Measurements from ENCODE around the gene PCNP.
"Not testable (repeated sequence)": the region's sequence is repeated elsewhere in the genome, so short reads cannot be mapped to it uniquely, and the experiment has no call there.

The PCNP gene, protein sequence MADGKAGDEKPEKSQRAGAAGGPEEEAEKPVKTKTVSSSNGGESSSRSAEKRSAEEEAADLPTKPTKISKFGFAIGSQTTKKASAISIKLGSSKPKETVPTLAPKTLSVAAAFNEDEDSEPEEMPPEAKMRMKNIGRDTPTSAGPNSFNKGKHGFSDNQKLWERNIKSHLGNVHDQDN

DNA sequence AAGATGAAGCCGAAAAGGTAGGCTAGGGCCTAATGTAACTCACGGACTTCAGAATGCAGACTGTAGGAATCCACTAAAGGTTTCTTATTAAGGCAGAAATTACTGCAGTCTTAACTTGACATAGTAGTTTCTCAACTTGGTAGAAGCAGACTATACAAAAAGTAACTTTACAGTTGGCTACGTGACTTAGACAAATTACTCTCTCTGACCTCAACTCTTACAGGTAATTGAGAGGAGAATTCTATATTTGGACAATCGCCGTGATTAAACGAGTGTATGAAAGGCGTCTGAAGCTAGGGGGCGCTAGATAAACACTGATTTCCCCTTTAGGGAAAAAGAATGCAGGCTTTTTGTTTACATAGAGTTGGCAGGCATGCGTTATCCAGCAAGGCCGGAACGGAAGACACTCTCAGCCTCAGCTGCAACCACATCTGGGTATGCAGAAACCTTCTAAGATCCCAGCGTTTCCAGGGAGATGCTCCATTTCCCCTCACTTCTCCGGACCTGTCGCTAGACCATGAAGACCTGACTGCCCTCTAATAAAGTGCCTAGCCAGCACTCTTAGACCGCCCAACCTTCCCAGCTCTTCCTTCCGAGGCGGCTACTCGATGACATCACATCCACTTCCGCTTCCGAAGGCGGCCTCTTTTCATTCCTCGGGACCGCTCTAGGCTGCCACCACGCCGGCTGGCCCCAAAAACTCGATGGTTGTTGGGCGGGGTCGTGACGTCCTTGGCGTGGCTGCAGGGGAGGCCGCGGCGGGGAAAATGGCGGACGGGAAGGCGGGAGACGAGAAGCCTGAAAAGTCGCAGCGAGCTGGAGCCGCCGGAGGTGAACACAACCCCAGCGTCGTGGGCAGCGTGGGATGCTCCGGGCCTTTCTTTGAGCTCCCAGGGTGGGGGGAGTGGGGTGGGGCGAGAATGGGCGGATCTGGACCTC is at the start of gene PCNP:
PCNP (plus strand) TSS at position 732 of the 939 bp plus-strand sequence; CDS start at position 768, 36 bp downstream.
- DNase-seq: peak; percentile 99

DNA sequence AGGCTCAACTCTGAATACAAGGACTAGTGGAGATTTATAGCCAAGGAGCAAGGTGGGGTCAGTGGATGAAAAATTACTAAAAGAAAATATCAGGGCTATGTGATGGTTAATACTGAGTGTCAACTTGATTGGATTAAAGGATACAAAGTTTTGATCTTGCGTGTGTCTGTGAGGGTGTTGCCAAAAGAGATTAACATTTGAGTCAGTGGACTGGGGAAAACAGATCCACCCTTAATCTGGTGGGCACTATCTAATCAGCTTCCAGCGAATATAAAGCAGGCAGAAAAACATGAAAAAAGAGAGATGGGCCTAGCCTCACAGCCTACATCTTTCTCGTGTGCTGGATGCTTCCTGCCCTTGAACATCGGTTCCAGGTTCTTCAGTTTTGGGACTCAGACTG is 46.5 kb upstream of the PCNP start:
- DNase-seq: no peak

DNA sequence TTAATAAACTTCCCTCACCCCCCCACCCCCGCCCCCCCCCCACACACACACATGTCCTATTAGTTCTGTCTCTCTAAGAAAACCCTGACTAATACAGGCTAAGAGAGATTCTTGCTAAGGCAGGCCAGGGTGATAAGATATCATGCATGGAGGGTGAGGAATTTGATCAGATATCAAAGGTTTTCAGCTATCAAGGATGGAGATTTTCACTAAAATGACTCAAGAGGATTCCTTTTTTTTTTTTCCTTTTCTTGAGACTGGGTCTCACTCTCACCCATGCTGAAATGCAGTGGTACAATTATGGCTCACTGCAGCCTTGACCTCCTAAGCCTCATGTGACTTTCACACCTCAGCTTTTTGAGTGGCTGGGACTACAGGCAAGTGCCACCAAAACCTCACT is 46.1 kb upstream of the PCNP start:
- no peak for DNase-seq

DNA sequence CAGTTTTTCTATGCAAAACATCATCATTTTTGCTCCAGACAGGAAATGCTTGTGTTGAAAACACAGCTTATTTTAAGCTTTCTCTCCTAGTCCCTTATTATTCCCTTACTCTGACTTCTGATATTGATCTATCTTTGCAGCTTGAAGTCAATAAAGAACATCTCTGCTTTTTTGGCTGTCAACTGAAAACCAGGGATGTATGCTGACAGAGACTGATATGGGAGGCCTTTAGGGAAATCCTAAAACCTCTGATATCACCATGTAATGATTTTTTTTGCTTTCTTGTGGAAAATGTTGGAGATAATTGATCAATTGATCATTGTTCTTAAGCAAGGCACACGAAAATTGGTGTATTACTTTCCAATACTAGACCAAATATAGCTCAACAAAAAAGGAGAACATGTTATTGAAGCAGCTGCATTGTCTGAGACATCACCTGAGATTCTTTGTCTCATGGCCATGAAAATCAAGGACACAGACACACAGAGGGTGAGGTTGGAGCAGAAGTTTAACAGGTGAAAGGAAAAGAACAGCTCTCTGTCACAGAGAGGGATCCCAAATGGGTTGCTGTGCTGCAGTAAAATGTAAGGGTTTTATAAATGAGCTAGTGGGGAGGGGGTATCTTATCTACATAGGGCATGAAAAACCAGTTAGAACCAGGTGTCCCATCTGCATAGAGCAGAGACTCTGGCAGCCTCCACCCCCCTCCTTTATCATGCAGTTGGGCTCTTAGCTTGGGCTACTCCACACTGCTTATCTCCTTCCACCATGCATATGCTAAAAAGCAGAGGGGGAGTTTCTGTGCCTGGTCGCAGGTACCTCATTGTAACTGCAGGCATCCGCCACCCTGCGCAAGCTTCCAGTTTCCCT is 43.9 kb upstream of the PCNP start:
- no peak for DNase-seq

DNA sequence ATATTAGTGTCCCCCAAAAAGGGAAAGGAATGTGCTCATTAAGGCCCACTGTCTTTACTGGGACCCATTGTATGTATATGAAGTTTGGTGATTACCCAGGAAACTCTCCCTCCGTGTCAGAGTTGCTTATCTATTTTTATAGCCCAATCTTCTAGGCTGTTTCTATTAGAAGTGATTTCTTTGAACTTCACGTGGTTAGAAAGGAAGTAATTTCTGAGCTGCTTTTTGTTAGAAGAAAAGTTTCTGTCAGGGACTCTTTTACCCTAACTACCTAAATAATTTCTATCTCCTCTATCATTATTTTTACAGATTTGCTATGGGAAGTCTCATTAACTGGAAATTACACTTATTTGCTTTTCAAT is 43.3 kb upstream of the PCNP start:
- peak; percentile 34 for DNase-seq

DNA sequence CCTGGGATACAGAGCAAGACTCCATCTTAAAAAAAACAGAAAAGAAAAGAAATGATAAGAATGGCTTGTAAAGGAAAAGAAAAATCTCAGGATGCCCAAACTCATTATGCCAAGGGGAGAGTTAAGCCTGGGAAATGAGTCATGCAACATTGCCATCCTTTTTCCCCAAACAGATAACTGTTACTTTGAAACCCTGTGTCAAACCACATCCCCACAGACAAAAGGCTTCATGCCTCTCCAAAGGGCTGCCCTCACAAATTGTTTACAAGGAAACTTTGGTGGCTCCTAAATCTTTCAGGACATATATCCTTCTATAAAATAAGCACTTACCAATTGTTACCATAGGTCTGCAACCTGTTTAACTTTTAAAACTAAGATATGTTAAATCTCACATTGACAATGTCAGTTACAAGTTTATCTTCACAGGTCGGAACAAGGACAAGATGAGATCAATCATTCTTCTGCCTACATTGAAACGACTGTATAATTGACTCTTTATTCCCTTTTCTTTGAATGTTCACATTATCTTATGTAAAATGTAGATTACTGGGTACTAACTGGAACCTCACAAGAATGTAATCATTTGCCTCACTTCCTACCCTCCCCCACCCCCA is 42.4 kb upstream of the PCNP start:
- DNase-seq: no peak

DNA sequence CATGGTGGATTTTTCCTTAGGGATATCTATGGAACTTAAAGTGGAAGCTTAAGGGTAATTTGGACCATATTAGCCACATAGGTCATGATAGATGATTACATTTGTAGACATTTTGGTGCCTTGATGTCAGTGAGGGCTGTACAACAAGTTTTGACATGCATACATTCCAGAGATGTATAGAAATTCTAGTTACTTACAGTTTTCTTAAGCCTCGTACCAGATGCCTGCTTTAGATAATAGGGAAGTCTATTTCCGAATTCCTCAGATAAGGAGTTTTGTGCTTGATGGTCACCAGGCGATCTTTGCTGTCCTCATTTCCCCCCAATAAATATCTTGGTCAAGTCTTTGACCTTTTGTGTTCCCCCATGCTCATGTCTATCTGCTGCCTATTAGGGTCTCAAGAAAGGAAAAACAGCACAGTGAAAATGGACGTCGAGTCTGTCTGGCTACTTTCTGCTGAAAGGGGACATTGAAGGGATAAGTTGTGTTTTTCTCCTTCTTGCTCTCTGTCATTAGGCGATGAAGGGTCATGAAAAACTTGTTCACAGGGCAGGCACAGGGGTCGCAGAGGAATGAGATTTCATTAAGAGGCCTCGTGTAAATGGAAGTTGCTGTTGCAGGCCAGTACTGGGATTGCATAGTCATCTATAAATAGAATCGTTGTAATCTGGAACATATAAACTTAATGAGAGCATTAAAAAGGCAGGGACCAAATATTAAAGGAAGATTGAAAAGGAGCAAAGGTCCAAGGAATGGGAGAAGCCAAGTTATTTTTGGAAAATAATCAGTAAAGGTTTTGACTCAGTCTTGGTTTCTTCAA is 41.0 kb upstream of the PCNP start:
- DNase-seq: no peak

DNA sequence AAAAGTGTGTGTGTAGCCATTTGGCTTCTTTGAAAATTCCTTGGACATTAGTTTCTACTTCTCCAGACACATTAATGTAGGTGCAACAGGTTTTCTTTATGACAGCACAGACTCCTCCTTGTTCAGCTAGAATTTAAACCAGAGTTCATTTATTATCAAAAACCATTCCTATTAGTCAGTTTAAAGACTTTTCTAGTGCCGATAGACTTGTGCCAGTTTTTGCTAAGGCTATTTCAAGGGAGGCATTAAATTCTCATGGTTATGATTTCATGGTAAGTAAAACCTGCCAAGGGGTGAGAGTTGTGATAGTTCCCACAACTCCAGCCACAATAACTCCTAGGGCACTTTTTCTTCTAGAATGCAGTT is 40.4 kb upstream of the PCNP start:
- DNase-seq: no peak

DNA sequence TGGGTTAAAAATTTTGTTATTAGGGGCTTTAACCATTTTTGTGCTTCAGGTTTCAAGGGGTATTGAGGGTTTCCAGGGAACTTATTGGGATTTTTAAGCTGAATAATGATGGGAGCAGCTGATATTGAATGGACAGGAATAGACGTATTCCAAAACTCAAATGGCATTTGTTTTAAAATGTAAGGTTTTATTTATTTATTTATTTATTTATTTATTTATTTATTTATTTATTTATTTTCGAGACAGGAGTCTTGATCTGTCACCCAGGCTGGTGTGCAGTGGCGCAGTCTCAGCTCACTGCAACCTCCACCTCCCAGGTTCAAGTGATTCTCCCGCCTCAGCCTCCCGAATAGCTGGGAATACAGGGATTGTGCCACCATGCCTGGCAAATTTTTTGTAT is 38.8 kb upstream of the PCNP start:
- DNase-seq: no peak

DNA sequence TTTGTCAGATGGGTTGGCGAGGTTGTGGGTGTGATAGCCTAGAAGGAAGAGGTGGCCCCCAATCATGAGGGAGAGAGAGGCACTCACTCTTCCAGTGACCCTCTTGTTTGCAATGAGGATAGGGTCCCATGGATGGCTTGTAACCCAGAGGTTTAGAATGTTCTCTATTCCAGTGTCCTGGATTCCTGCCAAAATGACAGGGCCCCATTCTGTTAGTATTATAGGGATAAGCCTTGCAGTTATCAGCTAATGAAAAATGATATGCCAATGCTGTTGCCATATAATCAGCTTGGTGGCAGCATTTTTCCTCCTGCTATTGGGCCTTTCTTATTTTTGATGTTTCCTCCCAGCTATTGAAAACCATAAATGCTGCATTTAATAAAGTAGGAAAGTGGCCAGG is 37.7 kb upstream of the PCNP start:
- DNase-seq: no peak

DNA sequence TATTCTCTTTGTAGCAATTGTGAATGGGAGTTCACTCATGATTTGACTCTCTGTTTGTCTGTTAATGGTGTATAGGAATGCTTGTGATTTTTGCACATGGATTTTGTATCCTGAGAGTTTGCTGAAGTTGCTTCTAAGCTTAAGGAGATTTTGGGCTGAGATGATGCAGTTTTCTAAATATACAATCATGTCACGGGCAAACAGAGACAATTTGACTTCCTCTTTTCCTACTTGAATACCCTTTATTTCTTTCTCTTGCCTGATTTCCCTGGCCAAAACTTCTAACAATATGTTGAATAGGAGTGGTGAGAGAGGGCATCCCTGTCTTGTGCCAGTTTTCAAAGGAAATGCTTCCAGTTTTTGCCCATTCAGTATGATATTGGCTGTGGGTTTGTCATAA is 37.0 kb upstream of the PCNP start:
- not testable (repeated sequence) for DNase-seq

DNA sequence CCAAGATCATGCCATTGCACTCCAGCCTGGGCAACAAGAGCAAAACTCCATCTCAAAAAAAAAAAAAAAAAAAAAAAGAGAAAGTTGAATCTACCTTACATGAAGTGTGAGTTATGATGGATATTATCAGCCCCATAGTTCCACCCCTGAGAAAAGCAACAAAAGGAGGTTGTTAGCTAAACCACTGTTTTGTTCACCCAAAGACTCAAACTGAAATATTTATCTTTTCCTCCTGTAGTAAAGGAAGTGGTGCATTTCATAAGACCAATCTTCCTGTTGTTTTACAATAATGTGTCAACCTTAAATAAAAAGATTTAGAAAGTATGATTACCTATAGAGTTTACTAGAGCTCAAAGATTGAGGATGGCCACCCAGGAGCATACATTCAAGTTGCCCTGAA is 31.0 kb upstream of the PCNP start:
- DNase-seq: peak; percentile 23

DNA sequence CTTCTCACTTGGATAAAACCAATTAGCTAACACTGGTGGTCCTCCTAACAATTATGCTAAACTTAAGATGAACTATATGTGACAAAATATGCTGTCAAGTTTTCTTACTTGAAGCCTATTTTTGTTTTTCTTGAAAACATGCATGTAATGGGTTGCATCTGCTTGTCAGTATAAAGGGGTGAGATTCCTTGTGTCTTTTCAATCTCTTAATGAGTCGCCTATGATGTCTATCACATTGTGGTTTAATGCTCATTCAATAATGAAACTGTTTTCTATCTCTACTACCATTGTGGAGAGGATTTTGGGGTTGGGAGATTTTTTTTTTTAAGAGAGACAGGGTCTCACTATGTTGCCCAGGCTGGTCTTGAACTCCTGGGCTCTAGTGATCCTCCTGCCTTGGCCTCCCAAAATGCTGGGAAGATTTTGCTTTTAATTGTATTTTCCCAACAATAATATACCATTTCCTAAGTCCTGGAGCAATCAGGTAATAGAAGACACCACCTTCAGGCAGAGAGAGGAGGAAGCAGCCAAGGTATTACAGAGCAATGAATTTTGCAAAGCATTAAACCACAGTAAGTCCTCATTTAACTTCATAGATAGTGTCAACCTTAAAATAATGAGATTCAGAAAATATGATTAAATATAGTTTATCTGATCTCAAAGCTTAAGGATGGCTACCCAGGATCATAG is 29.7 kb upstream of the PCNP start:
- DNase-seq: no peak

DNA sequence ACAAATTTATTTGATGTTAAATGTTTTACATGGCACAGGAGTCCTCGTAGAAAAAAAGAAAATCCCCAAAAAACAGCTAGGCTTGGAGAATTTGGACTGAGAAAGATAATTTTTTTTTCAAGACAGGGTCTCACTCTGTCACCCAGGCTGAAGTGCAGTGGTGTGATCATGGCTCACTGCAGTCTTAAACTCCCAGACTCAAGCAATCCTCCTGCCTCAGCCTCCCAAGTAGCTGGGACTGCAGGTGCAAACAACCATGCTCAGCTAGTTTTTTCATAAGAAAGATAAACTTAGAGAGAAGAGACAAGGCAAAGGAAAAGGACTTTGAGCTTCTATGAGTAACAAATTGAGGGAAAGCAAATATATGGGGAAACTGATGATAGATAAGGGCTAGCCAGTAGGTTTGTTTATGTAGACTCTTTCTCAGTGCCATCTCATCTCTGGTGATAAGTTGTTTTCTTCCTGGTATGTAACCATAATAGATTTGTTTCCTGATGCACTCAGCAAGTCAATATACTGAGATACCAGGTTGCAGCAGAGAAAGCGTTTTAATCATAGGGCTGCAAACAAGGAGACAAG is 25.4 kb upstream of the PCNP start:
- DNase-seq: no peak

DNA sequence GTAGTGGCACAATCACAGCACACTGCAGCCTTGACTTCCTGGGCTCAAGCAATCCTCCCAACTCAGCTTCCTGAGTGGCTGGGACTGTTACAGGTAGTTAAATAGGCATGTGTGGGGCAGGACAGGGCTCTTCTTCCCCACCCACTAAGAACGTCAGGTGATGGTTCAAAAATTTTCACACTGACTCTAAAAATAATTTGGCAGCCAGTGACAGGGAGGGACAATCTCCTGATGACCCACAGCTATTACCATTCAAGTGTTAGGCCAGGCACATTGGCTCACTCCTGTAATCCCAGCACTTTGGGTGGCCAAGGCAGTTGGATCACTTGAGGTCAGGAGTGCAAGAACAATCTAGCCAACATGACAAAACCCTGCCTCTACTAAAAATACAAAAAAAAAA is 24.5 kb upstream of the PCNP start:
- no peak for DNase-seq

DNA sequence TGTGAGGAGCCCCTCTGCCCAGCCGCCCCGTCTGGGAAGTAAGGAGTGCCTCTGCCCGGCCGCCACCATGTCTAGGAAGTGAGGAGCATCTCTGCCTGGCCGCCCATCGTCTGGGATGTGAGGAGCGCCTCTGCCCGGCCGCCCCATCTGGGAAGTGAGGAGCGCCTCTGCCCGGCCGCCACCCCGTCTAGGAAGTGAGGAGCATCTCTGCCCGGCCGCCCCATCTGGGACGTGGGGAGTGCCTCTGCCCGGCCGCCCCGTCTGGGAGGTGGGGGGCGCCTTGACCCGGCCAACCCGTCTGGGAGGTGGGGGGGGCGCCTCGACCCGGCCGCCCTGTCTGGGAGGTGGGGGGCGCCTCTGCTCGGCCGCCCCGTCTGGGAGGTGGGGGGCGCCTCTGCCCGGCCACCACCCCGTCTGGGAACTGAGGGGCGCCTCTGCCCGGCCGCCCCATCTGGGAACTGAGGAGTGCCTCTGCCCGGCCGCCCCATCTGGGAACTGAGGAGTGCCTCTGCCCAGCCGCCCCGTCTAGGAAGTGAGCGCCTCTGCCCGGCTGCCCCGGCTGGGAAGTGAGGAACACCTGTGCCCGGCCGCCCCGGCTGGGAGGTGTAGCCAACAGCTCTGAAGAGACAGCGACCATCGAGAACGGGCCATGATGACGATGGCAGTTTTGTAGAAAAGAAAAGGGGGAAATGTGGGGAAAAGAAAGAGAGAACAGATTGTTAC is 22.5 kb upstream of the PCNP start:
- not testable (repeated sequence) for DNase-seq

DNA sequence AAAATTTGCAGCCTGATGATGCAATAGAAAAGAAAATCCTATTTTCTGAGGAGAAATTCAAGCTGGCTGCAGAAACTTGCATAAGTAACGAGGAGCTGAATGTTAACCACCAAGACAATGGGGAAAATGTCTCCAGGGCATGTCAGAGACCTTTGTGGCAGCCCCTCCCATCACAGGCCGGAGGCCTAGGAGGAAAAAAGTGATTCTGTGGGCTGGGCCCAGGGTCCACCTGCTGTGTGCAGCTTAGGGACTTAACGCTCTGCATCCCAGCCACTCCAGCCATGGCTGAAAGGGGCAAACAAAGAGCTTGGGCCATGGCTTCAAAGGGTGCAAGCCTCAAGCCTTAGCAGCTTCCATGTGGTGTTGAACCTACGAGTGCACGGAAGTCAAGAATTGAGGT is 20.6 kb upstream of the PCNP start:
- DNase-seq: not testable (repeated sequence)

DNA sequence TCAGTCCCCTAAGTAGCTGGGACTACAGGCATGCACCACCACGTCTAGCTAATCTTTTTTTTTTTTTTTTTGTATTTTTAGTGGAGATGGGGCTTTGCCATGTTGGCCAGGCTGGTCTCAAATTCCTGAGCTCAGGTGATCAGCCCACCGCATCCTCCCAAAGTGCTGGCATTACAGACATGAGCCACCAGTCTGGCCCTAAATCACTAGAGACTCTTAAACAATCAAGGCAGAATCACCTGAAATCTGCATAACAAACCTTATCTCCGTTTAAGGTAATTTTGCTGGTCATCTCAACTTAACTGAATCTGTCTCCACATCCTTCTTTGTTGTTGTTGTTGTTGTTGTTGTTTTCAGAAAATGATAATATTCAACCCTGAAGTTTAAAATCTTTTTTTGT is 17.9 kb upstream of the PCNP start:
- DNase-seq: no peak

DNA sequence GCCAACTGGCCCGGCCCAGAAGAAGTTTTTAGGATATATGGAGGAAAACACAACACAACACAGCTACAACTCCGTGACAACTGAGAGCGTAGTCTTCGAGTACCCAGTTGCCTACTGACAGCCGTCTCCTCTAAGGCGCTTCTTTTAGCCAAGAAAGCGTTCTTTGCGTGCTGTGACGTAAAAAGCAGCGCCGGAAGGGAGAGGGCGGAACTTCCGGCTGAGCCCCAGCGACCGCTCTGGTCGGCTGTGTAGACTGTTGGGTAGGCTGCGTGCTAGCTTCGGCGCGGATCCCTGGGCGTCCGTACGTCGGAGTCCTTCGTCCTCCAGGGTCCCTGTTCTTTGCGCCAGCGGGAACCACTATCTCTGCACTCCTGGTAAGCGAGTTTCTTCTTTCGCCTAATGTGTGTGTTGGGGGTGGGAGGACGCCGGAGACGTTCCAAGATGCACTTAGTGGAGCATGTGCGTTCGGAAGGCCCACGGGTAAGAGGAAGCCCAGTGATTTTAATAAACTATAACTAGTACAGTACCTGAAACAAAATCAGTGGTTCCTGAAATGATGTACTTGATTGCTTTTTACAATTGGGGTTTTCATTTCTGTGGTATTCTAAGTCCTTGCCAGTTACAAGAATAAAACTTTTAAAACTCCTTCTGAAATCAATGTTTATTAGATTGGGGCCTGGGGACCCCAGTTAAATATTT is 12.2 kb upstream of the PCNP start, which contains the start of gene TRMT10C:
TRMT10C (plus strand) TSS at position 239 of the 699 bp plus-strand sequence. CDS start 2,914 bp downstream, outside the sequence.
- DNase-seq: peak; percentile 94
